HG03066 (cell line): Measurements from ENCODE around the gene C15orf39.
"Not testable (repeated sequence)": the region's sequence is repeated elsewhere in the genome, so short reads cannot be mapped to it uniquely, and the experiment has no call there.

ENCODE experiments used
- ATAC-seq: cut with Tn5 transposase; IDR thresholded peaks from one replicate; pipeline ENCODE4 v1.9.1; 2021; ENCODE audit warnings: low read depth; ENCODE audit not compliant: unreplicated experiment

Gene C15orf39

DNA sequence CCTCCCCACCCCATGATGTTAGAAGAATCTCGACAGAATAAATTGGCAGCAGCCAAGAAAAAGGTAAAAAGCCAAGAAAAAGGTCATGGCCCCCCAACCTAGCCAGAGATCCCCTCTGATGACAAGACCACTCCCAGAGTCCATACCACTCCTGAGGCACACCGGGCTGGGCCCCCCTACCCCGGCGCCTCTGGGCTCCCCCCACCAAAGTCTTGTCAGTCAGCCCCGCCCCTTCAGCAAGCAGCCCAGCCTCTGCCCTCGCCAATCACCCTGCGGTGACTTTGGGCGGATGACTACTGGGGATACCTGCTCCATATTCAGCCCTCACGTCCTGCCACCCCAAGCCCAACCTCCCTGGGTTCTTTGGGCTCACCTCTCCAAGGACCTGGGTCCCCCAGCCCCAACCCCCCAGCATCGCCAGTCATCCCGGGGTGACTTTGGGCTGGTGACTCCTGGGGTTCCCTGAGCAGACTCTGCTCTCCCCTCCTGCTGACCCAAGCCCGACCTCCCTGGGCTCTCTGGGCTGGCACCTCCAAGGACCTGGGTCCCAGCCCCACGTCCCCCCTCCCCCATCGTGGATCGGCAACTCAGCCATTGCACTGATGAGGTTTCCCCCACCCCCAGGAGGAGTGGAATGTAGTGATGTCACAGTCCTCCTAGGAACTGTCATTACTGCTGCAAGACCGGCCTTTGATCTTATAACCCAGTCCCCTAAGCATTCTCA is 57.1 kb downstream of the C15orf39 start:
- not testable (repeated sequence) for ATAC-seq

DNA sequence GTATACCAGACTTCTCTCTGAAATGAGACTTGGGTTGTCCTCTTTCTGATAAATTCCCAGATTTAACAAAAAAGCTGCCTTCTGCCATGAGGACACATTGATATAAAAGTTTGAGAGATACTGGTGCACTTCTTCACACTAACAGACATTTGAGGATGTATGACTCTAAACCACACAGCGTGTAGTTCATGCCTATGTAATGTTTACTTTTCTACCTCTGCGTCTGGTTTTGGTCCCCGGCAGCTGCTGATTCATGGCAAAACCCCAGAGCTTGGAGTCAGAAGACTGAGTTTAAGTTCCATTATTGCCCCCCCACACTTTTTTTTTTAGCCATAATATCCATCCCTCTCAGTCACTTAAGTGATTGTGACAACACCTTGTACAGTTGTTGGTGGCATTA is 58.2 kb downstream of the C15orf39 start:
- not testable (repeated sequence) for ATAC-seq
